GM18498 (cell line): ENCODE measurements around the gene GALNT5.

Source experiments
- ATAC-seq: cut with Tn5 transposase; IDR thresholded peaks from one replicate; pipeline ENCODE4 v1.9.1; 2021; ENCODE audit warnings: mild to moderate bottlenecking, moderate library complexity; ENCODE audit not compliant: unreplicated experiment

The GALNT5 gene

DNA sequence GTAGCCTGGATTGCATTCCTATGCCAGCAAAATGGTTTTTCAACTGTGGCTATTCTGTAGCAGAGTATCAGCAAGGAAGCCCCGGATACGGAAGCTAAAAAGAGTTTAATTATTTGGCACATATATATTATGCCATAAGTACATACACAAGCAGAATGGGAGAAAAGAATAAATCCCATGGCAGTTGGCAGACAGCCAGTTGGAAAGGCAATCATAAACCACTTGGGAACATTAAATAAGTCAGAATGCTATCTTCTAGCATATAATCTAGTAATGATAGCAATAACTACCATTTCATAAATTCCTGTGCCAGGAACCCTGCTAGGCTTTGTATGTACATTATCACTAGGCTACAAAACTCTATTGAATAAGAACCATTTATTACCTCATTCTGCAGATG lies 26.0 kb downstream of the GALNT5 start:
- ATAC-seq = no peak

- ATAC-seq = no peak
Measured at GRCh38 chr2:157287160-157287559, 29.7 kb downstream of the GALNT5 start.

GRCh38 chr2:157290525-157290924 lies 33.0 kb downstream of the GALNT5 start:
- no peak for ATAC-seq

- ATAC-seq = no peak
Measured at GRCh38 chr2:157291018-157291417, 33.5 kb downstream of the GALNT5 start.

GRCh38 chr2:157292853-157293252 lies 35.3 kb downstream of the GALNT5 start:
- ATAC-seq = no peak

DNA sequence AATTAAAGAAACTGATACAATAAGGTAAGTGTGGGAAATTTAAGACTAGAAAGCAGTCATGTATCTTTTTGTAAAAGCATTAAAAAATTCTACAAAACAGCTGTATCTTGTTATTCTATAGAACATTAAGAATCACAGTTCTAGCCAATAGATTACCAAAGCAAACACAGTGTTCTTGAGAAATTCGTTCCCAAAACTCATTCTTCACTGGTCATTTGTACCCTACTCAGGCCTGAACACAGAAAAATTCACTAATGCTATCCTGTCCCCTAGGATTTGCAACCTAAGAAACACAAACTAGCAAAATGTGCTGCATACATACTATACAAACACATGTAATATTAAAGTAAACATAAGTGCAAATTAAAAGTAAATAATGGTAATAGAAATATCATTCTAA lies 39.0 kb downstream of the GALNT5 start:
- ATAC-seq = no peak

DNA sequence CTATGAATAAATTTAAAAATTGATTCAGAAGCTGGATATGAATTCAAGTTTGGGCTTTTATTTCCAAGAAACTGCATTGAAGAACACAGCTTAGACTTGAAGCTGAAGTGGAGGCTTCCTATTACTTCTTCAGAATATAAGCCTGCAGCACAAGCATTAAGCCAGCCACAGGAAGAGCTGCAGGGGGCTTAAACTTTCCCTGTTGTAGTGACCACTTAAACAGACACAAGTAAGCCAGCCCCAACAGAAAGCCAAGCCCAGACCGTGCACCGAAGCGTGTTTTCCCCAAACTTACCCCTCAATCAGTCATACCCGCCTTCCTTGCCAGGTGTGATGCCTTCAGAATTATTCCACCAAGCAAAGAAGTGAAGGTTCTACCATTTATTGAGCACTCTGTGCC lies 39.5 kb downstream of the GALNT5 start:
- ATAC-seq = no peak

DNA sequence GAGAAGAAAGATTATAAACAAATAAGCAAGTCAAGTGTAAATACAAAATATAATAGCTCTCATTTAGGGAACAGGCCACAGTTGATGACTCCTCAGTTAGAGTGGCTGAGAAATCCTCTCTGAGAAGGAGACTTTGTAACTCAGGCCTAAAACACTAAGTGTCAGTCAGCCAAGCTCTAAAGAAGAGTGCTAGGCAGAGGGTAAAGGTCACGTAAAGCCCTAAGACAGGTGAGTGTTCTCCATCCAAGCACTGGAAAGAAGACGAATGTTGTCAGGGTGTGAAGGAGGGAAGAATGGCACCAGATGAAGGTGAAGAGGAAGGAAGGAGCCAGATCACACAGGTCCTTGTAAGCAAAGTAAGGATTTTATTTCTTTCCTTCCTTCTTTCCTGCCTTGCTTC lies 43.8 kb downstream of the GALNT5 start:
- ATAC-seq = no peak

DNA sequence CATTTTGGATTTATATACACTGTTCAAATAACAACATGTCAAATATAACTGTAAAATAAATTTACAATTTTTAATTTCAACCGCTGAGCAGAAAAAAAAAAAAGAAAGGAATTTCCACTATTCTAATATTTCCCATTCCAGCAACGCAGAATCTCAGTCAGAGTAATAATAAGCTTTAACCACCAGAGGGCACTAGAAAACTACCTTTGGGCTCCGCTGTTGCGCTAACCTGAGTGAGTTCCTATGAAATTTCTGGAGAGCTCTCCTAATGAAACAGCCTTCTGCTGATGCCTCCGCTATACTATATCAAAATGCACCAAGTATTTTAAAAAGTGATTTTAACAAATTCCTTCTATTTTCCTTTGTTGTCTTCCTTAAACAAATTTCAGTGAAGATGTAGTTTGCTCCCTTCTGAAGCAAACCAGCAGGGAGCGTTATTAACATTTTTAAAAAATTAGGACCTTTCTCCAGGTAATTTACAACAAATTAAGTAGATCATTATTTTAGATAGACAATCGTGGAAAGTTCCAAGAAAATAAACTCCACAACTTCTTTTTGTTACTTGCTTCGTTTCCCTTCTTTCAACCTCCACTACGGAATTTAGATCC lies 45.1 kb downstream of the GALNT5 start:
- ATAC-seq = peak; percentile 76

DNA sequence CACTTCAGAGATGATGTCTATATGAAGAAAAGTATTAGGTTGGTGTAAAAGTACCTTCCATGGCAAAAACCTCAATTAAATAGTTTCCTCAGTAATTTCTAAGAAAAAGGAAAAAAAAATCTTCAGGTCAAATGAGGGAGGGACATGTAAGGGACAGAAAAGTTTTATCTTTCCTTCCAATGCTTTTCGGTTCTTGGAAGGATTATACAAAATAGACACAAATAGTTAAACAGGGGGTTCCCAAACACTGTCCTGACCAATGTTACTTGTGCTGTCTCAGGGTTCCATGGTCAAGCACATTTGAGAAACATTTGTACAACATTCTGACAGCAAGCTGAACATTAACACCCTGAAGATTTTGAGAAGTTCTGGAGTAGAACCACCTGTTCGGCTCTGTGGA lies 46.1 kb downstream of the GALNT5 start:
- no peak for ATAC-seq

- no peak for ATAC-seq
Measured at GRCh38 chr2:157304811-157305722, 47.6 kb downstream of the GALNT5 start.

- ATAC-seq = no peak
Measured at GRCh38 chr2:157305723-157306110, 48.2 kb downstream of the GALNT5 start.

DNA sequence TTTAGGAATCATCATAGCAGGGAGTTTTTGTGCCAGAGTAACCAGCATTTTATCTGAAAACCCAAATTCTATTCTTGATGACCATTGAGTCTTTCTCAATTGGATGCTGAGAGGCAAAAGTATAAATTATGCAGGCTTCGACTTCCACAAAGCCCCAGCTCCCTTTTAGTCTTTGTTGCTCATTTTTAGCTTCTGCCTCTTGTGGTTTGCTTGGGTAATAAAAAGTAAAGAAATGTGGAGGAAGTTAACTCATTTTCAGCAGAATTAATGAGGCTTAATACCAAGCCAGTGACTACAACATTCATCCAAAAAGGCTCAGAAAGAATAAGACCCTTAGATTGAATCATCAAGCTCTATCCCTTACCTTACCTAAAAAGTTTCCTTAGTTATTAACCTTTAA lies 49.5 kb downstream of the GALNT5 start:
- ATAC-seq = no peak

GRCh38 chr2:157309878-157310277 lies 52.4 kb downstream of the GALNT5 start:
- no peak for ATAC-seq

DNA sequence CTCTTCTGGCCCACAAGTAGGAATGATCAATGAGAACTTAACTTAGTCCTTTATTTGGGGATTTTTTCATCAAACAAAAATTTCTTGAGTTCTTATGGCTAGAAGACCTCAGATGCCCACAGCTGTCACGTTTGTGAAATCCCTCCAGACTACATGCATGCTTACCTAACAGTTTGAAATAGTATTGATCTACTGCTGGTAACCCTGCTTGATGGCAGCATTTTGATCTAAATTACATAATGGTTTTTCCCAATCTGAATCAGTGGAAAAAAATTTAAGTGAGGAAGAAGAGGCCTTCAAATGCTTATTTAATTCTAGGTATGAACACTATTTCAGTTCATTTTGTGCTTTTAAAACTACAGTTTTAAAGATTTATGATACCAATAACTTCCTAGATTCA lies 54.2 kb downstream of the GALNT5 start:
- no peak for ATAC-seq

DNA sequence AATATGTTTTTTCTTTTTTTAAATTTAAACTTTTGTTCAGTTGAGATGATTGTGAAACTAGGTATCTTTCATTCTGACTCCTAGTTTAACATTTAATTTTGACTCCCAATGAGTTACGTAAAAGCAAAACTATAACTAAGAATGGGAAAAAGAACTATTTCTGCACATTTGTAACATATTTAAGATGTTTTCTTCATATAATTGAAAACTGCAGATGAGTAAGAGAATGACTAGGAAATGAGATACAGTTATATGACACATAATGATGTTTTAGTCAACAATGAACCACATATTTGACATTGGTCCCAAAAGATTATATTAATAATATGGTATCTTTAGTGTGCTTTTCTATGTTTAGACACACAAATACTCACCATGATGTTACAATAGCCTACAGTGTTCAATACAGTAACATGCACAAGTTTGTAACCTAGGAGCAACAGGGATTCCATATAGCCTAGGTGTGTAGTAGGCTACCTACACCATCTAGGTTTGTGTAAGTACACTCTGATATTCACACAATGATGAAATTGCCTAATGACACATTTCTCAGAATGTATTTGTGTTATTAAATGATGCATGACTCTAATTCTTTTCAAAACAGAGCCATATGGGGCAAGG lies 55.5 kb downstream of the GALNT5 start:
- ATAC-seq = no peak

GRCh38 chr2:157315901-157316300 lies 58.4 kb downstream of the GALNT5 start:
- ATAC-seq = no peak

DNA sequence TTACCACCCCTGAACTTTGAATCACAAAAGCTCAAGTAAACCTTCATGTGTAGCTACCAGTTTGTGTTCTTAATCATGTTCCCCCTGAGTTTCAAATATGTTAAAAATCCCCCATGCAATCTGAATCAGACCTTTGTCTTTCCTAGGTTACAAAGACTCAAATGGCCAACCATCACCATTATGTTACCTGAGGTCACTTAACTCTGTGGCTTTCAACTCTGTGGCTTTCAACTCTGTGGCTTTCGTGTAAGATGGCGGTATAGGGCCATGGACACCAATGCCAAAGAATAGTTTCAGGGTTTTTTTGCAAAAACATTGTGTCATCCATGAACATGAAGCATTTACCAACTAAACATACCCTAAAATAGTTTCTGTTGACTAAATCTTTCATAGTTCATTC lies 61.4 kb downstream of the GALNT5 start:
- no peak for ATAC-seq

DNA sequence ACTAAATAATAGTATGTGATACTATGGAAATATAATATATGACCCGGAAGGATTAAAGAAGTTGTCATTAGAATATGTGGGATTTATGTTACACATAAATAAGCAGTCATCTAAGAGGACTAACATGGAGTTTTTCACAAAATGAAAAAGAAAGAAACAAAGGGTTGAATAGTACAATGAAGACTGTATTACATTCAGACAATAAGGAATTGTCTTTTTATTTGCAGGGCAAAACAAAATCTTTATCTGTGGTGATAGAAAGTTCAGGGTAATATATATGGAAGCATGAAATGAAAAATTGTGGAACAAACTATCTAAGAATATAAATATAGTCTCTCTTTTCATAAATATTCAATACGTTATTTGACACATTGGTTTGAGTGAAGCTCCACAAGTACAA lies 62.3 kb downstream of the GALNT5 start:
- no peak for ATAC-seq

DNA sequence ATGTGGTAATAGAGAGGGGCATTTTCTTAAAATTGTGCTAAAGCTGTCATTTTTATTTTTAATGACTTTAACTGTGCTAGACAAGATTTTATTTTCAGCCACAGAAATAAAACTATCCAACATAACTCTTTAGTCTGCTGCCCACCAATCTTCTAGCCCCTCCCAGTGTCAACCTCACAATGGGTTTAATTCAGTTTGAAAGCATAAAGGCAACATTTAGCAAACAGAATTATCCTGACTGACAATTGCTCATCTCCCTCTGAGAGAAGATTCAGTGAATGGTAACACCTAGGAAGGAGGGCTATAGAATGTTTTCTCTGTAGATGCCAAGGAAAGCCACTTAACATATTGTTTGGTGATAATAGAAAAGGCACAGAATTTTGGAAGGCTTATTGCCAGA lies 62.9 kb downstream of the GALNT5 start:
- ATAC-seq = no peak

DNA sequence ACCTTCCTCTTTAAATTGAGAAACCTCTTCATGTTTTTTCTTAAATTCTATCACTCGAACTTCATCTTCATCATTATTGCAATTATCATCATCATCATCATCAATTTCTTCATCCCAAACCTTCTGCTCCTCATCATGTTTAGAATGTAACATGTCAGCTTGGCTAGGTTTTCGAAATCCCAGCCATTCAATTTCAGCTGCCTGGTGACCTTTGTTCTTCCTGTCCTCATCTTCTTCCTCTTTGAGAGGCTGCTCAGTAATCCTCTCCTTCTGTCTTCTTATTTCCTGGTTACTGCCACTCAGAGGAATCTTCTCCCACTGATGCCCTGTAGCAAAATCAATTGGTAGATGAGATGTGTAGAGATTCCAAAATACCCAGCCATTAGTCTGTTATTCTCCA lies 64.0 kb downstream of the GALNT5 start:
- no peak for ATAC-seq

DNA sequence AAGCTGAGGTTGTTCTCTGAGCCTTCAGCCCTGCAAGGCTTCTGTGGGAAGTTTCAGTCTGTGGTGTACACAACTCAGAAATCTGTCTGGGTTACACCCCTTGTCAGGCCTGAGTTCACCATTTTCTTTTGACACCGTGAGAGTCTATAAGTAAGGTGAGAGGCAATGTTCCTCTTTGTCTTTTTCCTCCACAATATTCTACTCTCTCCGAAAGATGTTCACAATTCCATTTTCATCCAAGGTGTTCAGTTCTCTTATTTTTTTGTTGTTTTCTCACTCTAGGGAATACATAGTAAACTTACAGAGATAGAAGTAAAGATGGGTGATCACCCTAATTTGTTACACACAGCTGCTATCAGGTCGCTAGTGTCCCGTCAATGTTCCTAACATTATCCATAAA lies 64.9 kb downstream of the GALNT5 start:
- ATAC-seq = no peak
